8988T (cell line): ENCODE data around the gene CDH20.
A peak's percentile ranks its signal among the peaks of the same experiment; 100 is the strongest.

ENCODE experiments used
- DNase-seq: peaks from one replicate; pipeline ENCODE4 v3.0.0; 2011

The CDH20 gene

DNA sequence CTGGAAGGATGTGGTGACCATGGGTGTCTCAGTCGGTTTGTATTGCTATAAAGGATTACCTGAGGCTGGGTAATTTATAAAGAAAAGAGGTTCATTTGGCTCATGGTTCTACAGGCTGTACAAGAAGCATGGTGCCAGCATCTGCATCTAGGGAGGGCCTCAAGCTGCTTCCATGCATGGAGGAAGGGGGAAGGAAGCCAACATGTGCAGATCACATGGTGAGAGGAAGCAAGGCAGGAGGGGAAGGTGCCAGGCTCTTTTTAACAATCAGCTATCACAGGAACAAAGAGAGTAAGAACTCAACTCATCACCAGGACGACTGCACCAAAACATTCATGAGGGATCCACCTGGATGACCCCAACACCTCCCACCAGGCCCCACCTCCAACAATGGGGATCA, 209.4 kb downstream of the CDH20 start:
- DNase-seq = no peak

DNA sequence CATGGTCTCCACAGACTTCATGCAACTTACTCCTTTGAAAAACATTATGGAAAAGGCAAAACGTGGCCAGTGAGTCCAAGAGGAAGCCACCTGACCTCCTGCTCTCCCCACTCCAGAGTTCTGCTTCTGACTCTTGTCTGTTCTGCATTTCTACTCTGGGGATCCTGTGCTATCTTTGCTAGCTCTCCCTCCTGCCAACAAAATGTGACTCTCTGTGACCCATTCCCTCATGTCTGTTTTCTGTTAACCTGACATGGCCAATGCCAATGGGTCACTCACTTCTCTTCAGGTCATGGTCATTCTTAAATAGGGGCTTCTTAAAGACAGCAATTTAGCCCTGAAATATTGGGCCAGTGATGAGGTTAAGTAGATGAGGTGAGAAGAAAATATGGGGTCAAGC, 210.3 kb downstream of the CDH20 start:
- DNase-seq = no peak

DNA sequence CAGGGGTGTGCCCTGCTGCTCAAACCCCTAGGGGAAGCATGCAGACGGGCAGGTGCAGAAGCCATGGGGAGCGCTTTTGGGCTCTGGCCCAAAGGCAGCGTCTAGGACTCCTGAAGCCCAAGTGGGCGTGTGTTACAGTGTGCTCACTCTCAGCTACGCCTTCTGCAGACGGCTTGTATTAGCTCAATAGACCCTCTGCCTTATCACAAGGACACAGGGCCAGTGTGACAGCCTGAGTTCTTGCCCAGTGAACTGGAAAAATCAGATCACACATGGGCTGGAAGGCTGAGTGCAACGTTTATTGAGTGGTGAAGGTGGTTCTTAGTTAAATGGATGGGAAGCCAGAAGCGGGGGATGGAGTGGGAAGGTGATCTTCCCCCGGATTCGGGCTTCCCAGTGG, 210.9 kb downstream of the CDH20 start:
- no peak for DNase-seq

DNA sequence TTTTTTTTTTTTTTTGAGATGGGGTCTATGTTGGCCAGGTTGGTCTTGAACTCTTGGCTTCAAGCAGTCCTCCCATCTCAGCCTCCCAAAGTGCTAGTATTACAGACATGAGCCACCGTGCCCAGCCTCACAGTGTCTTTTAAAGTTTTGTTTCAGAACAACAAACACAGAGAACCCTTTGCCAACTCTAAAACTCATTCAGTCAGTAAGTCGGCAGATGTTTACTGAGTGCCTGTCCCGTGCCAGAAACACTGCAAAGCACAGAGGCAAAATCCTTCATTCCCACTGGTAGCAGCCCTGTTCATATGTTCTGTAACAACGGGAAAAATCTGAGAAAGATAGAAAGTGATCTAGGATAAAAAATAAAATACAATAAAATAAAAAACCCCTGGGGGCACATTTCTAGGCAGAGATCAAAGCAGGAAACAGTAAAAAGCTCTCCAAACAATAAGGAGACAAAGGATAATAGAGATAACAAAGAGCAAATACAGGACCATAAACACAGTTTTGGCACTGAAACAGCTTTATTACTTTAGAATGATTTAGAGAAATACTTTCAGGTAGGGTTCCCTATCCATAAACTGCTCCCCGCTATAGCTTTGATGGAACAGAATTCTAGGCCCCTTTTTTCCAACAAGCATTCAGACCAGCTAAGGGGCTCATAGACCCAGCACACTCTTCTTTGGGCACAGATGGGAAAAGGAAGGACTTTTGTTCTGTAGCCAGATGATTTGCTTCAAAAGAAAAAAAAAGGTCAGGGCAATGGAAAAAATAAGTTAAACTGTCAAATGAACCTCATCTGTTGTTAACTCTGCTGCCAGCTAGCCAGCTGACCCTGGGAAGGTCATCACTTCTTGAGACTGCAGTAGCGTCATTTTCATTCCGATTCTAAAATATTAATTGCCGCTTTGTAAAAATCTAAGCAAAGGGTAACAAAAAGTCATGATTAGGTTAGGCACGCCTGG, 212.3 kb downstream of the CDH20 start:
- DNase-seq = no peak

DNA sequence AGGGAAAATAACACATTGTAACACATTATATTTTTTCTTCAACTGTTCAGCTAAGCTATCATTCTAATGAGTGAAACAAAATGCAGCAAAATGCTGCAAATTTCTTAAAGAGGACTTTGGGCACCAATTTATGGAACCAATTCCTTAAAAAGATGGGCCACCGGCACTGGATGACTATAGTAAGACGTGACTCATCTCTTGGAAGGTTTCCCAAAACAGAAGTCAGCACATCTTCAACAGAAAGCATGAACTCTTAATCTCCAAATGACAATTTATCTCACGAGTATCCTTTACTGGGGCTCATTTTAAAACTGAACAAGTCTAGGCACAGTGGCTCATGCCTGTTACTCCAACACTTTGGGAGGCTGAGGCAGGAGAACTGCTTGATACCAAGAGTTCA, 213.4 kb downstream of the CDH20 start:
- DNase-seq = no peak

DNA sequence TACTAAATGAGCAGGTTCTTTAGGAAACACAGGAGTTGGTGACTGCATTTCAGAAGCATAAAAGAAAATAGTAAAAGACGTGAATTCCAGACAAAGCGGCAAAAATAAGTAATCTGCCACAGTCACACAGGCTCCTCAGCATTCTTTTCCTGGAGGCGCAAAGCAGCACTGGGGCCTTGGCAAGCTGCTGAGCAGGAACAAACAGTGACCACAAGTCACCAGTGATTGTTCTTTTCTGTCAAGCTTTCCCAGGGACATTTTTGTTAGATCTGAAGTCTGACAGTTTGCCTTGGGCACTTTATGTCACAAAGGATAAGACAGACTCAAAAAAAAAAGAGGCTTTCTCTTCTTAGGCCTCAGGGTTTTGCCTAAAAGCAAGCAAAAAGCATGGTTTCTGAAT, 216.2 kb downstream of the CDH20 start:
- no peak for DNase-seq

DNA sequence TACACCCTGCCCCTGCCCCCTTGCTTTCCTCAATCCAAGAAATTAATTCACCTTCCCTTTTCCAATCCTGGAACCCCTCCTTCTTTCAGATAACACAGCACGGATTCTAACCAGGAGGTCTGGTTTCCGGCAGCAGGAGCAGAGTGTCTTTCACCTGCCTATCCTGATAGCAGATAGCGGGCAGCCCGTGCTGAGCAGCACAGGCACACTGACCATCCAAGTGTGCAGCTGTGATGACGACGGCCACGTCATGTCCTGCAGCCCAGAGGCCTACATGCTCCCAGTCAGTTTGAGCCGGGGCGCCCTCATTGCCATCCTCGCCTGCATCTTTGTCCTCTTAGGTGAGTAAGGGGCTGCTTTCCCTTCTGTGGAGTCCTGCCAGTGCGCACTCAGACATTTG, 216.7 kb downstream of the CDH20 start:
- no peak for DNase-seq

DNA sequence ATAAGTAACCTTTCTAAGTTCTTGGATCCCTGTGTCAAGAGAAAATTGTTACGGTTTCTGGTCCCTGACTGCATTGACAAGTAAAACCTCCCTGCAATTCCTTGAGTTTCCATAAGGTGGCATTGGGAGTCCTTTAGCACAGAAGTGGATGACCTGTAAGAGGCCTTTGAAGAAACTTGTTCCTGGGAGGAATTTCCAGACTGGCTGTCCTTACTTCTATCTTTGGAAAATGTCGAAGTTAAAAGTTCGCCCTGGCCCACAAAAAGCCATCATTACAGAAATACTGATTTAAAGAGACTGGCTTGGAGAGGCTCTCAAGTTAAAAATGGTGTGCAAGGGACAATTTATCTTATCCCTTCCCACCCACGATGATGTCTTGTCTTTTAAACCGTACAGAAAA, 218.4 kb downstream of the CDH20 start:
- DNase-seq = peak; percentile 16

DNA sequence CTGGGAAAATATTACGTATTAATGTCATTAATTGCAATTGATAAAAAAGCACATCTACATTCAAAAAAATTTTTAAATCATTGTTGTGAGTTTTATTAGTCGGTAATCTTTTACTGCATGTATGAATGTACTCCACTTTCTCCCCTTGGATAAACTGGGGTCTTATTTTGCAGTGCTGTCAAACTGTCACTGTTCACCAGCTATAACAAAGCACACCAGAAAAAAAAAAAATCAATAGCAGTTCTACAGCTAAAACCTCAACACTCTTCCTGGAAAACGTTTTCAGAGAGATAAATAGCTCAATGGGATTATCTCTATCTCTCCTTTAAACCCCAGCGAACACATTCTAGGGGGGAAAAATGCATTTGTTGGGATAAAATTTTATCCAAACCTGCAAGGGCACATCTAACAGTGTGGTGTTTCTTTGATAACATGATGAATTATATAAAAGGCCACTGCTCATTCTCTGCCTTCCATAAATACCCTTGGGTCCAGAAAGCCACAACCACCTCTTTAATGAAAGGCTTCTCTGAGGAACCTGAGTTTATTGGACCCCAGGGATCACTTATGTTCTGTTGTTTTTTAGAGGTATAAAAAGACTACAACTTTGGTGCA, 219.9 kb downstream of the CDH20 start:
- no peak for DNase-seq

DNA sequence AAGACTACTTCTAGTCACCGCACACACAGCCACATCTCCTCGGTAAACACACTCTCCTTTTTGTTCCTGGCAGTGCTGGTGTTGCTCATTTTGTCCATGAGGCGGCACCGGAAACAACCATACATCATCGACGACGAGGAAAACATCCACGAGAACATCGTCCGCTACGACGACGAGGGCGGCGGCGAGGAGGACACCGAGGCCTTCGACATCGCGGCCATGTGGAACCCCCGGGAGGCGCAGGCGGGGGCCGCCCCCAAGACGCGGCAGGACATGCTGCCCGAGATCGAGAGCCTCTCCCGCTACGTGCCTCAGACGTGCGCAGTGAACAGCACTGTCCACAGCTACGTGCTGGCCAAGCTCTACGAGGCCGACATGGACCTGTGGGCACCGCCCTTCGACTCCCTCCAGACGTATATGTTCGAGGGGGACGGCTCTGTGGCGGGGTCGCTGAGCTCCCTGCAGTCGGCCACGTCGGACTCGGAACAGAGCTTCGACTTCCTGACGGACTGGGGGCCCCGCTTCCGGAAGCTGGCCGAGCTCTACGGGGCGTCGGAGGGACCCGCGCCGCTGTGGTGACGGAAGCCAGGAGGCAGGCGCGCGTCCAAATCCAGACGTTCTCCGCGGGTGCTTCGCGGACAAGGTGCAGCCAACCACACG, 221.0 kb downstream of the CDH20 start:
- DNase-seq = no peak

DNA sequence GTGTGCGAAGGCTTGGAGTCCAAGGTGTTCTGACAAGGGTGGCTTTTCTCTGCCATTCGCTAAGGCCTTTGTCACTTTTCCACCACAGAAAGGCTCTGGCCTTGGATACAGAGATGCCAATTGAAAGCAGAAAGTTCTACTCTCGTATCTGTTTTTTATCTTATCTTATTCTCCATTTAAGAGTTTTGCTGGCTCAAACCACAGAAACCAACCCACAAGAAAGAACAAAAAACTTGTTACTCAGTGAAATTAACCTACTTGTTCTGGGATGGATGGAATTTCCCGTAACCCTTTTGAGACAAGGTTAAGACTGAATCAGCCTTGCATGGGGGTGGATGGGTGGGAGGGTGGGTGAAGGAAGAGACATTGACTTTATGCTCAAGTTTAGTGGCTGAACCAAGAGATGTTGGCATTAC, 221.7 kb downstream of the CDH20 start:
- DNase-seq = no peak

DNA sequence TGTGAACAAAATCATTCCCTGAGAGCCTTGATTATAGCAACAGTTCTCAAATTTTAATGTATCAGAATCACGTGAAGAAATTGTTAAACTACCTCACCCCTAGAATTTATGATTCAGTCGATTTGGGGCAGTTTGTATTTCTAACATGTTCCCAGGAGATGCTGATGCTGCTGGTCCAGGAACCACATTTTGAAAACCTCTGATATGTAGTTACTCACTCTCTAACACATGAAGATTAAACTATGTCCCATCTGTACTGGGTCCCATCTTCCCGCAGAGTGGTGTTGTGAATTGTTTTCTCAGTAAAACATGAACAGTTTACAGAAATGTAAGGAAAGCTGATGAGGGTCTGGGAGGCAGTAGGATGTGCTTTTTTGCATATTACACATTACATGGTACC, 223.1 kb downstream of the CDH20 start:
- DNase-seq = no peak

DNA sequence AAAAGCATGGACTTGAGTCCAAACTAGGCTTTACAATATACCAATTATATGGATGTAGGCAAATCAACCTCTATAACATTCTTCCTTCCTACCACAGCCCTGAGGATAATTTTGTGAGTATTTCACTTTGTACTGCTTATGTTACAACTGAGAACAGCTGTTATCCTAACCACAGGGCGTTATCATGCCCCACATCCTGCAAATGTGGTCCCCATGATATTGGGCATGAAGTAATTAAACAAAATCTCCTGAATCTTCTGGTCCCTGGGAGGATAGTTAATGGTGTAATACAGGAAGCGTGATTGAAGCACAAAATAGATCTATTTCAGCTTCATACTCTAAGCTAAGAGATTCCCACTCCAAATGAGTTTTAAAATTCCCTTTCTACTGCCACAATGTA, 223.6 kb downstream of the CDH20 start:
- DNase-seq = no peak

DNA sequence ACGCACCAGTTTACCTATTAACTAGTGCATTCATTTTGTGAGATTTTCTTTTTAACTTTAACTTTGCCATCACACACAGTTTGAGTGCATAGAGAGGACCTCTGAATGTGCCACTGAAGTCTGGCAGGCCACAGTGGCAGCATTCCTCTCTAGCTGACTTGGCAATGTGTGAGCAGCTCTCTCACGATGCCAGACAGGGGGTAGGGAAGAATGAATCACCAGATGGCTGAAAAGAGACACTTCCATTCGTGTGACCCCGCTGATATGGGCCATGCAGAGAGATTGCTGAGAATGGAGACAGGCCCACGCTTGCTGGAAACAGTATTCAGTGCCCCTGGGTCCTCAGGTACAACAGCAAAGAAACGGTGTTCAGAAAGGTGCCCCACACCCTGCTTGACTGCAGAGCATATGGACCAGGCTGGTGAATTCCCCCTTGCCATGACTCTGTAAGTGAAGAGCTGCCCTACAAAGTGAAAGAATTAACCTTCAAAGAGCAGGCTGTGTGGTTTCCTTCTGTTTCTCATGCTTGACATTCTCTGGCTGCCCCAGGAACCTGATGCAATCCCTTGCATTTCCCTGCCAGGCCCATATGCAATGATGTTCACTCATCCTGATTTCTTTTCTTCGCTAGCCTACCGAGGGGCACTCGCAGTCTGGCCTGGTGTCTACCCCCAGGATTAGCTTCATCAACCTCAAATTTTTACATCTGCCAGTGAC, 236.1 kb downstream of the CDH20 start:
- DNase-seq = no peak

DNA sequence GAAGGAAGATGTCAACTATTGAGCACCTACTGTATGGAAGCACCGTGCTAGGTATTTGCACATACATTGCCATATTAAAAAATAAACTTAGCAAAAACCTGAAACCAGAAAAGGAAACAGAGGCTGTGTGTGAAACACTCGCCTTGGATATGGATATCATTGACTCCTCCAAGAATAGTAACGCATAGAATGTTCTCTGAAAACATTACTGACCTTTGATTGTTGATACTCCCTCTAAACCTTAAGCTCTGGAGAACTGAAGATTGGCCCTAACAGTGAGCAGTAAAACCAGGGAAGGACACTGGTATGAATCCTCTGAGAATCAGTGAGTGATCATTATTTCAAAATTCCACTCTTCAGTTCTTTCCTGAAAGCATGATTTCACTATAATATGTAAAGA, 236.8 kb downstream of the CDH20 start:
- DNase-seq = no peak

DNA sequence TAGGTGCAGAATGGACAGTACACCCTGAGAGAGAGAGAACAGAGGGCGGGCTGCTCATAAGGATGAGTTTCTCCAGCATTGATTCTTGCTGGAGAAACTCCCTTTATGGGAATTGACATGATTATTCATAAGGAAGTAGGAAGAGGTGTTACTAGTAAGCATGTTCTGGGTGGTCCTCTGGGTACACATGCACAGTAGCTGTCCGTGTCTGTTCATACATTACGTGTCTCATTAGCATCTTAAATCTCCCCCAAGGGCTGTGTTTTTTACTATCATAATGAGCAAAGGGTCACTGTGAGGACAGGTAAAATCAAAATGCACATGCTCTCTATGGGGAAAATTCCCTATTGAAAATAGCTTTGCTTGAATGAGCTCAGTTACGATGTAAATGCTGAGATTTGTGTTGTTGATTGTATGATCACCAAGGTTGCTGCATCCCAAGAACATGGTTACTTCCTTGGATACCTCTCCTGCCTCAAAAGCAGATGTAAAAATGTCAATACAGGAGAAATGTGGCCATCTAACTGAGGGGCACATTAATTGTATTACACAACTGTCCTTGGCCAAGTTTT, 238.9 kb downstream of the CDH20 start:
- no peak for DNase-seq

DNA sequence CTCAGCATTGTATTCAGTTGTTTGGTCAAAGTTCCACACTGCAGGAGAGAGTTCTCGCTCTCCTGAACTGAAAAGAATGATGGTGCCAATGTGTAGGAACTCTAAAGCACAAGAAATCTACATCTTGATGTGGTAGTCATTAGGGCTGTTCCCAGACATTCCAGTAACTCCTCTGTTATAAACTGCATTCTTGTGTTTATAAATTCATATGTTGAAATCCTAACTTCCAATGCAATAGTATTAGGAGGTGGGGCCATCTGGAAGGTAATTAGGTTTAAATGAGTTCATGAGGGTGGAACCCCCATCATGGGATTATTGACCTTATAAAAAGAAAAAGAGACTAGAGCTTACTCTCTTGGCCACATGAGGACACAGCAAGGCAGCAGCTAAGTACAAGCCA, 239.6 kb downstream of the CDH20 start:
- no peak for DNase-seq

DNA sequence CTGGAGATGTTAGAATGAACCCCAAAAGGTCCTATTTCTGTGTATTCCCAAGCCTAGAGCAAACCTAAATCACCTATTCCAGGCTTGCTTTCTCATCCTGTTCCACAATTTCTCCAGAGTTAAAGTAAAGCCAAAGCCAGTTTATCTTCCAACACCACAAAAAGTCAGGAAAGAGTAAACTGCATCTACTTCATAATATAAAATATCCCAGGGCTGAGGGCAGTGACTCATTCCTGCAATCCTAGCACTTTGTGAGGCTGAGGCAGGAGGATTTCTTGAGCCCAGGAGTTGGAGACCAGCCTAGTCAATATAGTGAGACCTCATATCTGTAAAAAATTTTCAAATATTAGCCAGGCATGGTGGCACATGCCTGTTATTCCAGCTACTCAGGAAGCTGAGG, 241.4 kb downstream of the CDH20 start:
- no peak for DNase-seq

DNA sequence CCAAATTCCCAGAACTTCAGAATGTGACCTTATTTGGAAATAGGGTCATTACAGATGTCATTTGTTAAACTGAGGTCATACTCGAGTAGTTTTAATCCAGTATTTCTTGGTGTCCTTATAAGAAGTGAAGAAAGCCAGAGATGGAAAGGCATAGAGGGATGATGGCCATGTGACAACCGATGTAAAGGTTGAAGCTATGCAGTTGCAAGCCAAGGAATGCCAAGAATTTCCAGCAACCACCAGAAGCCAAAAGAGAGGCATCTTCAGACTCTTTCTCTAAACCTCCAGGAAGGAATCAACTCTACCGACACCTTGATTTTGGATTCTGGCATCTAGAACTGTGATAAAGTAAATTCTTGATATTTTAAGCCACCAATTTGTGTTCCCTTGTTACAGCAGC, 242.2 kb downstream of the CDH20 start:
- DNase-seq = no peak

DNA sequence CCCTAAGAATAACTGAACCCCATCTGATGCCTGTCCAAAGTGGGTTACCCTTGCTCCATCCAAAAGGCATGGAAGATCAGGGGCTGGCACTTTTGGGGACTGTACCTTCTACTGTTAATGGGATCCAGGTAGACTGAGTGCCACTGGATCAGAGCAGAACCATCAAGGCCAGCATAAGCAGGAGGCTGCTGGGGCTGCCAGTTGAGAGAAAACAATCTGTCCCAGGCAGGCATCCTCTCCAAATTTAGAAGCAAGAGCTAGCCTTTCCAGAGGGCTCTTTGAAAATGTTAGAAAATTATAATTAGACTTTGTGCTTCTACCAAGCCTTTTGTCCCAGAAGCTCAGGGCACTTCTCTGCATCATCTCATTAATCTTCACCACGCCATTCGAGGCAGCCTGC, 245.6 kb downstream of the CDH20 start:
- no peak for DNase-seq

DNA sequence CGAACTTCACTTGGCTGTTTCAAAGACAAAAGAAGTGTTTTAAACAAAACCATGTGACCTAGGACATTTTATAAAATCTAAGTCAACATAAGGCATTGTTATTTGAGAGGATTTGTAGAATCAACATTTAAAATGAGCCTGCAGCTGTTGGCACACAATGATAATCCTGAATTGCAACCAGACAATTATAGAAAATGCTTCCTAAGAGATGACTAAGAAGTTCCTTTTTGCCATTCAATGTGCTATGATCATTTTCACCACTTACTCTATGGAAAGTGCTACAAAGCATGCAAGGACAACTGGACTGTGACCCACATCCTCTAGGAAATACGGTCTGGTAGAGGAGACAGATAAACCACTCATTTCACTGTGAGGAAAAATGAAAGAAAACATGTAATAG, 246.4 kb downstream of the CDH20 start:
- DNase-seq = no peak

DNA sequence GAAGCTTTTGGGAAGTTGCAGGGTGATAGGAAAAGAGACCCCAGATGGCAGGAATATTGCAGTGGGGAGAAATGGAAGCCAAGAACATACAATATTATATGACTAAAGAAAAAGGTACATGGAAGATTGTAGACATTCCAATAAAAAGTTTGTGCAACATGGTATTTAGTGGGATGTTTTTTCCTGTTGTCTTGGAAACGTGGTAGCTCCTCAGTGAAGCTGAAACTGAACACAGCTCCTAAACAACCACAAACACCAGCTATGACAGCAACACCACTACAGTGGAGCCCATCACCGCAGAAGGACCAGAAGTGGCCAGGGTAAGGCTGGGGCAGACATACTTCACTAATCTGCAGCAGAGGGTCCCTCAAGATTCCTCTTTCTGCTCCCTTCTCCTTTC, 246.8 kb downstream of the CDH20 start:
- DNase-seq = no peak

DNA sequence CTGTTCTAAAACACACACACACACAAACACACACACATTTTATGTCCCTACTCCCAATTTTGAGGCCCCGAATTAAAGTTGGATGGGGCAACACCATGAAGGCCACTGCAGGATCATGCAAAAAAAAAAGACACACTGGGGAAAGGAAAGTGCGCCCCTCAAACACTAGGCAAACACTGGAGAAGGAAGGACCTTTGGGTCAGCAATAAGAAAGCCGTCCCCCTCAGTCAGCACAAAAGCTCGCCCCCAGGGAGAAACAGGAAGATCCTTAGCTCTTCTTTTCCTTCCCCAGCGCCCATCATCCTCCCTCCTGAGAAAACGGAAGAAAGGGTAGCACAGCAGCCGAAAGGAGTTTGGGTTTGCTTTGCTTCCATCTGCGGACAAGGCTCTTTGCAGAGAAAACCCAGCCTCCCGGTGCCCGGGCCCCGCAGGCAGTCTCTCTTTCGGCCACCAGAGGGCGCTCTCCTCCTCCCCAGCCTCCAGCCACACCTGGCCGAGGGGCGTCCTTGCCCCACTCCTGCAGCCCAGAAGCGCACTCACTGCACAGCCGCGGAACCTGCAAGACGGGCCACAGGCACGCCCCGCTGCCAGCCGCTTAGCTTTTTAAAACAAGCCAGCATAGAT, 248.5 kb downstream of the CDH20 start:
- DNase-seq = peak; percentile 26
